ENCODE data around the gene SMURF2.

GRCh38 chr17:64611369-64611768 is 50.7 kb downstream of the SMURF2 start:
- TF ChIP-seq, protein P1, sequence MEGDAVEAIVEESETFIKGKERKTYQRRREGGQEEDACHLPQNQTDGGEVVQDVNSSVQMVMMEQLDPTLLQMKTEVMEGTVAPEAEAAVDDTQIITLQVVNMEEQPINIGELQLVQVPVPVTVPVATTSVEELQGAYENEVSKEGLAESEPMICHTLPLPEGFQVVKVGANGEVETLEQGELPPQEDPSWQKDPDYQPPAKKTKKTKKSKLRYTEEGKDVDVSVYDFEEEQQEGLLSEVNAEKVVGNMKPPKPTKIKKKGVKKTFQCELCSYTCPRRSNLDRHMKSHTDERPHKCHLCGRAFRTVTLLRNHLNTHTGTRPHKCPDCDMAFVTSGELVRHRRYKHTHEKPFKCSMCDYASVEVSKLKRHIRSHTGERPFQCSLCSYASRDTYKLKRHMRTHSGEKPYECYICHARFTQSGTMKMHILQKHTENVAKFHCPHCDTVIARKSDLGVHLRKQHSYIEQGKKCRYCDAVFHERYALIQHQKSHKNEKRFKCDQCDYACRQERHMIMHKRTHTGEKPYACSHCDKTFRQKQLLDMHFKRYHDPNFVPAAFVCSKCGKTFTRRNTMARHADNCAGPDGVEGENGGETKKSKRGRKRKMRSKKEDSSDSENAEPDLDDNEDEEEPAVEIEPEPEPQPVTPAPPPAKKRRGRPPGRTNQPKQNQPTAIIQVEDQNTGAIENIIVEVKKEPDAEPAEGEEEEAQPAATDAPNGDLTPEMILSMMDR (IDR thresholded peaks at IDR 0.05): no peak
- no peak for TF ChIP-seq EZH2 (IDR thresholded peaks at IDR 0.05)

Measured in neural progenitor cell (in vitro differentiated cells).